Body of pancreas (tissue), 4 donors: ENCODE results near the gene SYNE2.

Experiments used
- POLR2A ChIP-seq, 3 donors: fragments of 450-650 bp; IDR thresholded peaks; one replicate each; pipeline ENCODE4 v1.6.1; 2016; ENCODE audit warnings: antibody characterized with exemption in 3 of 3, mild to moderate bottlenecking in 2 of 3
- TF ChIP-seq, protein P1 (sequence below), 7 experiments: fragments of 450-650 bp in 4 of 7; fragments of 200-600 bp in 3 of 7; sonication (generic) in 3 of 7; IDR thresholded peaks; one replicate each; pipeline ENCODE4 v1.5.1; 2016 to 2019; ENCODE audit warnings: antibody characterized with exemption in 7 of 7

DNA sequence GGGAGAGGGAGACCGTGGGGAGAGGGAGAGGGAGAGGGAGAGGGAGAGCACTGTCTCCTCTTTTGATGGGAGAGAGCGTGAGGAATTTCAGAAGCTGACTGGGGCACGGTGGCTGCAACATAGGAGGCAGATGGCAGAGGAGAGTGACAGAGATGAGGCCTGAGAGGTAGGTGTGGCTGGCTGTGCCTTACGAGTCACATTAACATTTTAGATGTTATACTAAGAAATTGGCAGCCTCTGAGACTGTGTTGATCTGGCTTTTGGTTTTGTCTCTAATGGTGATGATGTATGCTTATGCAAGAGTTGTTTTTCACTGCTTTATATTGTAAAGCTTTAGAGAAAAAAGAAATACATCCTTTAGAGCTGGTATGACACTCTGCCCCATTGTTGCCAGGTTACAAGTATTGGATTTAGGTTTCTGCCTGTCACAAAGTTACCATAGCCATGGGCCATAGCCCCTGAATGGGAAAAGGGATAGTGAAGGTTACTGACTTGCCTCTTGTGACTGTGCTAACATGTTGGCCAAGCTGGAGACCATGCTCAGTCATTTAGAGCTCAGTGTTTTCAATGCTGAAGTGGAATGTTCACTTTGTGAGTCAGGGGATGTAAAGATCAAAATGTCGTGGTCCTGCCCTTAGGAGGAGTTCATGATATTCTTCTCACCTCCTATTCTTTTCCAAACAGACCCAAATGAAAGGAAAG lies 186.2 kb downstream of the SYNE2 start:
- TF ChIP-seq POLR2A (IDR thresholded peaks at IDR 0.05), result no peak
- TF ChIP-seq, protein P1, sequence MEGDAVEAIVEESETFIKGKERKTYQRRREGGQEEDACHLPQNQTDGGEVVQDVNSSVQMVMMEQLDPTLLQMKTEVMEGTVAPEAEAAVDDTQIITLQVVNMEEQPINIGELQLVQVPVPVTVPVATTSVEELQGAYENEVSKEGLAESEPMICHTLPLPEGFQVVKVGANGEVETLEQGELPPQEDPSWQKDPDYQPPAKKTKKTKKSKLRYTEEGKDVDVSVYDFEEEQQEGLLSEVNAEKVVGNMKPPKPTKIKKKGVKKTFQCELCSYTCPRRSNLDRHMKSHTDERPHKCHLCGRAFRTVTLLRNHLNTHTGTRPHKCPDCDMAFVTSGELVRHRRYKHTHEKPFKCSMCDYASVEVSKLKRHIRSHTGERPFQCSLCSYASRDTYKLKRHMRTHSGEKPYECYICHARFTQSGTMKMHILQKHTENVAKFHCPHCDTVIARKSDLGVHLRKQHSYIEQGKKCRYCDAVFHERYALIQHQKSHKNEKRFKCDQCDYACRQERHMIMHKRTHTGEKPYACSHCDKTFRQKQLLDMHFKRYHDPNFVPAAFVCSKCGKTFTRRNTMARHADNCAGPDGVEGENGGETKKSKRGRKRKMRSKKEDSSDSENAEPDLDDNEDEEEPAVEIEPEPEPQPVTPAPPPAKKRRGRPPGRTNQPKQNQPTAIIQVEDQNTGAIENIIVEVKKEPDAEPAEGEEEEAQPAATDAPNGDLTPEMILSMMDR (IDR thresholded peaks at IDR 0.05), result no peak
